ENCODE measurements around the gene CFAP45.
A peak's percentile ranks its signal among the peaks of the same experiment; 100 is the strongest.

CFAP45 gene

GRCh38 chr1:159849626-159850366 is 50.2 kb downstream of the CFAP45 start:
- no peak for DNase-seq

GRCh38 chr1:159848326-159848725 is 51.6 kb downstream of the CFAP45 start:
- DNase-seq = no peak

- no peak for DNase-seq
Observed at GRCh38 chr1:159847231-159847630, 52.7 kb downstream of the CFAP45 start.

- no peak for DNase-seq
Observed at GRCh38 chr1:159845751-159846629, 54.0 kb downstream of the CFAP45 start.

GRCh38 chr1:159843459-159843858 is 56.5 kb downstream of the CFAP45 start:
- no peak for DNase-seq

GRCh38 chr1:159841749-159842148 is 58.2 kb downstream of the CFAP45 start:
- no peak for DNase-seq

GRCh38 chr1:159839116-159839849 is 60.7 kb downstream of the CFAP45 start:
- no peak for DNase-seq

GRCh38 chr1:159838715-159839114 is 61.2 kb downstream of the CFAP45 start:
- no peak for DNase-seq

- DNase-seq = no peak
Observed at GRCh38 chr1:159835862-159836525, 64.0 kb downstream of the CFAP45 start.

GRCh38 chr1:159835356-159835755 is 64.6 kb downstream of the CFAP45 start:
- no peak for DNase-seq

GRCh38 chr1:159832309-159832708 is 67.7 kb downstream of the CFAP45 start:
- DNase-seq = no peak

GRCh38 chr1:159831412-159832141 is 68.4 kb downstream of the CFAP45 start:
- DNase-seq = no peak

GRCh38 chr1:159830722-159831121 is 69.2 kb downstream of the CFAP45 start:
- DNase-seq = no peak

- DNase-seq = no peak
Observed at GRCh38 chr1:159829822-159830465, 70.0 kb downstream of the CFAP45 start.

GRCh38 chr1:159829273-159829634 is 70.7 kb downstream of the CFAP45 start:
- peak in 9 of 14 donors; percentile 9 to 65 (median 25) for DNase-seq

- peak in 3 of 14 donors; percentile 18 to 65 (median 40) for DNase-seq
Observed at GRCh38 chr1:159828581-159829272, 71.2 kb downstream of the CFAP45 start.

- DNase-seq = no peak
Observed at GRCh38 chr1:159828176-159828575, 71.8 kb downstream of the CFAP45 start.

- DNase-seq = no peak
Observed at GRCh38 chr1:159827549-159827948, 72.4 kb downstream of the CFAP45 start.

GRCh38 chr1:159827102-159827490 is 72.9 kb downstream of the CFAP45 start:
- no peak for DNase-seq

GRCh38 chr1:159826441-159827101 is 73.4 kb downstream of the CFAP45 start, which contains the start of gene SLAMF8:
SLAMF8 (plus strand) TSS chr1:159826873; CDS start chr1:159826899, 26 bp downstream.
- DNase-seq = peak in 7 of 14 donors; percentile 1 to 42 (median 17)
